B cell (primary cell): ENCODE results near the gene GORAB.

Source experiments
- EZH2 ChIP-seq: IDR thresholded peaks from 2 replicates; pipeline ENCODE4 v1.6.1; 2012; ENCODE audit warnings: borderline replicate concordance, low read depth, mild to moderate bottlenecking, moderate library complexity, low read length; ENCODE audit not compliant: insufficient read depth, poor library complexity, severe bottlenecking
- TF ChIP-seq, protein P1 (sequence below): fragments of 200-600 bp; IDR thresholded peaks from one replicate; pipeline ENCODE4 v1.8.0; 2022; ENCODE audit warnings: antibody characterized with exemption, mild to moderate bottlenecking

- no peak for TF ChIP-seq EZH2
- TF ChIP-seq, protein P1, sequence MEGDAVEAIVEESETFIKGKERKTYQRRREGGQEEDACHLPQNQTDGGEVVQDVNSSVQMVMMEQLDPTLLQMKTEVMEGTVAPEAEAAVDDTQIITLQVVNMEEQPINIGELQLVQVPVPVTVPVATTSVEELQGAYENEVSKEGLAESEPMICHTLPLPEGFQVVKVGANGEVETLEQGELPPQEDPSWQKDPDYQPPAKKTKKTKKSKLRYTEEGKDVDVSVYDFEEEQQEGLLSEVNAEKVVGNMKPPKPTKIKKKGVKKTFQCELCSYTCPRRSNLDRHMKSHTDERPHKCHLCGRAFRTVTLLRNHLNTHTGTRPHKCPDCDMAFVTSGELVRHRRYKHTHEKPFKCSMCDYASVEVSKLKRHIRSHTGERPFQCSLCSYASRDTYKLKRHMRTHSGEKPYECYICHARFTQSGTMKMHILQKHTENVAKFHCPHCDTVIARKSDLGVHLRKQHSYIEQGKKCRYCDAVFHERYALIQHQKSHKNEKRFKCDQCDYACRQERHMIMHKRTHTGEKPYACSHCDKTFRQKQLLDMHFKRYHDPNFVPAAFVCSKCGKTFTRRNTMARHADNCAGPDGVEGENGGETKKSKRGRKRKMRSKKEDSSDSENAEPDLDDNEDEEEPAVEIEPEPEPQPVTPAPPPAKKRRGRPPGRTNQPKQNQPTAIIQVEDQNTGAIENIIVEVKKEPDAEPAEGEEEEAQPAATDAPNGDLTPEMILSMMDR: no peak
Observed at GRCh38 chr1:170544624-170545023, 12.7 kb downstream of the GORAB start.
